HG03095 (cell line): ENCODE results near the gene ABCD3.

Experiments used
- ATAC-seq: cut with Tn5 transposase; IDR thresholded peaks from one replicate; pipeline ENCODE4 v1.9.1; 2021; ENCODE audit warnings: moderate library complexity; ENCODE audit not compliant: unreplicated experiment

The ABCD3 gene

GRCh38 chr1:94526152-94526980 lies 108.2 kb downstream of the ABCD3 start:
- no peak for ATAC-seq

GRCh38 chr1:94527447-94528031 lies 109.3 kb downstream of the ABCD3 start:
- no peak for ATAC-seq

- no peak for ATAC-seq
Observed at GRCh38 chr1:94528299-94528698, 110.1 kb downstream of the ABCD3 start.

GRCh38 chr1:94528826-94529225 lies 110.6 kb downstream of the ABCD3 start:
- no peak for ATAC-seq

GRCh38 chr1:94529416-94529815 lies 111.2 kb downstream of the ABCD3 start:
- ATAC-seq: no peak

- no peak for ATAC-seq
Observed at GRCh38 chr1:94530373-94530878, 112.2 kb downstream of the ABCD3 start.

- no peak for ATAC-seq
Observed at GRCh38 chr1:94531664-94532063, 113.5 kb downstream of the ABCD3 start.

GRCh38 chr1:94532077-94532476 lies 113.9 kb downstream of the ABCD3 start:
- ATAC-seq: no peak

- ATAC-seq: no peak
Observed at GRCh38 chr1:94535095-94535494, 116.9 kb downstream of the ABCD3 start.

GRCh38 chr1:94535879-94536278 lies 117.7 kb downstream of the ABCD3 start:
- ATAC-seq: no peak

- no peak for ATAC-seq
Observed at GRCh38 chr1:94537254-94537653, 119.1 kb downstream of the ABCD3 start.

GRCh38 chr1:94538243-94538827 lies 120.1 kb downstream of the ABCD3 start:
- no peak for ATAC-seq

- ATAC-seq: no peak
Observed at GRCh38 chr1:94539496-94539895, 121.3 kb downstream of the ABCD3 start.

- no peak for ATAC-seq
Observed at GRCh38 chr1:94540440-94541245, 122.5 kb downstream of the ABCD3 start.

- peak; percentile 87 for ATAC-seq
Observed at GRCh38 chr1:94541246-94542087, 123.3 kb downstream of the ABCD3 start, which contains the start of gene F3. TSS of gene F3 (minus strand) at chr1:94541759. CDS start at chr1:94541636, 123 bp downstream.

GRCh38 chr1:94542088-94542870 lies 124.1 kb downstream of the ABCD3 start:
- ATAC-seq: no peak

GRCh38 chr1:94543001-94543400 lies 124.8 kb downstream of the ABCD3 start:
- ATAC-seq: no peak

GRCh38 chr1:94543893-94544635 lies 125.9 kb downstream of the ABCD3 start:
- ATAC-seq: no peak
